ENCODE results near the gene DAP3. TPM values are rescaled to one million over a fixed set of nuclear protein-coding genes. Genes with fewer than 3 reads are reported as not detected.
"Not testable (repeated sequence)": the region's sequence is repeated elsewhere in the genome, so short reads cannot be mapped to it uniquely, and the experiment has no call there.

DAP3 gene
- total and polyA plus RNA-seq, 2 donors (not counting 1 experiment from before 2014, with no cell fraction given) = 54.2 to 103 TPM

DNA sequence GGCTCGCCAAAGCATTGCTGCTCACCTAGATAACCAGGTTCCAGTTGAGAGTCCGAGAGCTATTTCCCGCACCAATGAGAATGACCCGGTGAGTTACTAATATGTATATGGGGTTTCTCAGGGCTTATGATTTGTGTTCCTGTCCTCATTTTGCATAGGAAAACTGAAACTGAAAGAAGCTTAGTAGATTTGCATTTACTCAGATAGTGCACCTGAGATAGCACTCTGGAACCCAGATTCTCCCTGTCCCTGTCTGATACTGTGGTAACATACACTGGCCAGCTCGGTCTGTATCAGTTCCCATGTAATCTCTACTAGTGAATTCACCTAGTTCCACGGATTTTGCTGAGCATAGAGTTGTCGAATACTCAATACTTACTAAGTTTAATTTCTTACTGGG, 28.1 kb downstream of the DAP3 start:
- Histone ChIP-seq H3K4me1 (ENCODE audit: control insufficient read depth, extremely low read depth, insufficient read depth, low read length) (no peaks in the 10 kb centered on the region), H3K36me3 (ENCODE audit: control insufficient read depth, insufficient read depth, low read length) (no peaks in the 10 kb centered on the region), H3K4me3 (replicated peaks in 1 of 4; ENCODE audit: control extremely low read depth in 1 of 4, insufficient read depth in 1 of 4, low read depth in 3 of 4, low read length in 4 of 4) (no peak overlapping the region), H3K79me2 (ENCODE audit: control insufficient read depth, insufficient read depth, low read length) (no peaks in the 10 kb centered on the region), H3K27ac (ENCODE audit: insufficient read depth, low read length) (no peak overlapping the region), H3K9me3 (ENCODE audit: control insufficient read depth, insufficient read depth, low read depth, low read length) (no peaks in the 10 kb centered on the region), H3K9ac (ENCODE audit: insufficient read depth, low read length) (no peak overlapping the region), H3K4me2 (ENCODE audit: extremely low read depth, insufficient read depth, low read length) (no peak overlapping the region), H3K27me3 (ENCODE audit: control insufficient read depth, insufficient read depth, low read length) (no peaks in the 10 kb centered on the region), H4K20me1 (ENCODE audit: control insufficient read depth, extremely low read depth, insufficient read depth, low read length) (no peaks in the 10 kb centered on the region), H2AFZ (ENCODE audit: low read length) (no peak overlapping the region)
- TF ChIP-seq EZH2 (IDR thresholded peaks at IDR 0.05; ENCODE audit: low read length, missing control alignments) = no peak
- TF ChIP-seq CTCF (conservative IDR thresholded peaks at IDR 0.05 in 1 of 2, IDR thresholded peaks at IDR 0.05 in 1 of 2; ENCODE audit: low read depth in 1 of 2, low read length in 2 of 2) = no peak
- DNase-seq (ENCODE audit: low read depth in 2 of 2) = no peak

GRCh38 chr1:155718524-155719115, 29.7 kb downstream of the DAP3 start:
- H3K36me3 ChIP-seq (ENCODE audit: control insufficient read depth, insufficient read depth, low read length); H2AFZ ChIP-seq (ENCODE audit: low read length); H3K9ac ChIP-seq (ENCODE audit: insufficient read depth, low read length); H4K20me1 ChIP-seq (ENCODE audit: control insufficient read depth, extremely low read depth, insufficient read depth, low read length); H3K27ac ChIP-seq (ENCODE audit: insufficient read depth, low read length); H3K4me3 ChIP-seq (replicated peaks in 1 of 4; ENCODE audit: control extremely low read depth in 1 of 4, insufficient read depth in 1 of 4, low read depth in 3 of 4, low read length in 4 of 4); H3K79me2 ChIP-seq (ENCODE audit: control insufficient read depth, insufficient read depth, low read length); H3K4me2 ChIP-seq (ENCODE audit: extremely low read depth, insufficient read depth, low read length); H3K27me3 ChIP-seq (ENCODE audit: control insufficient read depth, insufficient read depth, low read length); H3K4me1 ChIP-seq (ENCODE audit: control insufficient read depth, extremely low read depth, insufficient read depth, low read length); H3K9me3 ChIP-seq (ENCODE audit: control insufficient read depth, insufficient read depth, low read depth, low read length); DNase-seq (ENCODE audit: low read depth in 2 of 2): not testable (repeated sequence)

DNA sequence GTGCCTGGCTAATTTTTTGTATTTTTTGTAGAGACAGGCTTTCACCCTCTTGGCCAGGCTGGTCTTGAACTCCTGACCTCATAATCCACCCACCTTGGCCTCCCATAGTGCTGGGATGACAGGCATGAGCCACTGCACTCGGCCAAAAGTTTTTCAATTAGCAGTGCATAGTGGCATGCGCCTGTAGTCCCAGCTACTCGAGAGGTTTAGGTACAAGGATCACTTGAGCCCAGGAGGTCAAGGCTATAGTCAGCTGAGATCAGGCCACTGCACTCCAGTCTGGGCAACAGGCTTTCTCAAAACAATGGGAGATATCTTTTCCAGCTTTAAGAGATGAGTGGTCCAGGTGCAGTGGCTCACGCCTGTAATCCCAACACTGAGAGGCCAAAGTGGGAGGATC, 30.8 kb downstream of the DAP3 start:
- no peak overlapping the region for H3K27ac ChIP-seq (ENCODE audit: insufficient read depth, low read length)
- no peaks in the 10 kb centered on the region for H3K4me1 ChIP-seq (ENCODE audit: control insufficient read depth, extremely low read depth, insufficient read depth, low read length)
- no peak for TF ChIP-seq CTCF (conservative IDR thresholded peaks at IDR 0.05 in 1 of 2, IDR thresholded peaks at IDR 0.05 in 1 of 2; ENCODE audit: low read depth in 1 of 2, low read length in 2 of 2)
- TF ChIP-seq EZH2 (IDR thresholded peaks at IDR 0.05; ENCODE audit: low read length, missing control alignments) = no peak
- H3K4me3 ChIP-seq (replicated peaks in 1 of 4; ENCODE audit: control extremely low read depth in 1 of 4, insufficient read depth in 1 of 4, low read depth in 3 of 4, low read length in 4 of 4) = no peak overlapping the region
- DNase-seq (ENCODE audit: low read depth in 2 of 2) = no peak
- no peak overlapping the region for H3K4me2 ChIP-seq (ENCODE audit: extremely low read depth, insufficient read depth, low read length)
- no peaks in the 10 kb centered on the region for H3K36me3 ChIP-seq (ENCODE audit: control insufficient read depth, insufficient read depth, low read length)
- H3K9me3 ChIP-seq (ENCODE audit: control insufficient read depth, insufficient read depth, low read depth, low read length) = no peaks in the 10 kb centered on the region
- H2AFZ ChIP-seq (ENCODE audit: low read length) = no peak overlapping the region
- no peaks in the 10 kb centered on the region for H3K79me2 ChIP-seq (ENCODE audit: control insufficient read depth, insufficient read depth, low read length)
- H4K20me1 ChIP-seq (ENCODE audit: control insufficient read depth, extremely low read depth, insufficient read depth, low read length) = no peaks in the 10 kb centered on the region
- no peaks in the 10 kb centered on the region for H3K27me3 ChIP-seq (ENCODE audit: control insufficient read depth, insufficient read depth, low read length)
- H3K9ac ChIP-seq (ENCODE audit: insufficient read depth, low read length) = no peak overlapping the region
